GM12878 (cell line): ENCODE measurements around the gene QPCT.

Experiments
- RB1 ChIP-seq: fragments of 450-650 bp; formaldehyde crosslinking; IDR thresholded peaks from 2 replicates; pipeline ENCODE4 v1.6.1; 2017; ENCODE audit warnings: mild to moderate bottlenecking, borderline replicate concordance
- TF ChIP-seq, protein P1 (sequence below): IDR thresholded peaks from 2 replicates; pipeline ENCODE4 v1.6.1; 2012; ENCODE audit warnings: low read length, inconsistent platforms

DNA sequence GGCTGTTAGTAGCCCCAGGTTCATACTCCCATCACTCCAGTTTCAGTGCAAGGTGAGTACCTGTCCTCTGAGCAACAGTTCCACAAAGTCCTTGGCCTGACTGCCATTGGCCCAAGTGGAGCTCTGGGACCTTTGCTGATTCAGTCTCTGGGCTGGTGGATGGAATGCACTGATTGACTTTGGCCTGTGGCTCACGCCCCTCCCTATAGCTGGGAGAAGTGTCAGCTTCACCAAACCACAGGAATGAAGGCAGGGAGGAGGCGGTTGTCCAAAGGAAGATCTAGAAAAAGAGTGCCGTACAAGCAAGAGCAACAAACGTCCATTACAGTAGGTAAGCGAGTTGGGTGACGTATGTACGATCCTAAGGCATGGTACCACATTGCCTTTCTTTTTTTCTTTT, 34.0 kb downstream of the QPCT start:
- TF ChIP-seq, protein P1, sequence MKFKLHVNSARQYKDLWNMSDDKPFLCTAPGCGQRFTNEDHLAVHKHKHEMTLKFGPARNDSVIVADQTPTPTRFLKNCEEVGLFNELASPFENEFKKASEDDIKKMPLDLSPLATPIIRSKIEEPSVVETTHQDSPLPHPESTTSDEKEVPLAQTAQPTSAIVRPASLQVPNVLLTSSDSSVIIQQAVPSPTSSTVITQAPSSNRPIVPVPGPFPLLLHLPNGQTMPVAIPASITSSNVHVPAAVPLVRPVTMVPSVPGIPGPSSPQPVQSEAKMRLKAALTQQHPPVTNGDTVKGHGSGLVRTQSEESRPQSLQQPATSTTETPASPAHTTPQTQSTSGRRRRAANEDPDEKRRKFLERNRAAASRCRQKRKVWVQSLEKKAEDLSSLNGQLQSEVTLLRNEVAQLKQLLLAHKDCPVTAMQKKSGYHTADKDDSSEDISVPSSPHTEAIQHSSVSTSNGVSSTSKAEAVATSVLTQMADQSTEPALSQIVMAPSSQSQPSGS = no peak
- TF ChIP-seq RB1 = no peak
